CD4-positive, alpha-beta T cell treated with Interleukin-4 for 1 hour (primary cell): ENCODE data around the gene RTTN.

ENCODE experiments used
- DNase-seq, 2 donors: peaks; one replicate each; pipeline ENCODE4 v3.0.0-alpha.2; 2020 to 2022

The RTTN gene

DNA sequence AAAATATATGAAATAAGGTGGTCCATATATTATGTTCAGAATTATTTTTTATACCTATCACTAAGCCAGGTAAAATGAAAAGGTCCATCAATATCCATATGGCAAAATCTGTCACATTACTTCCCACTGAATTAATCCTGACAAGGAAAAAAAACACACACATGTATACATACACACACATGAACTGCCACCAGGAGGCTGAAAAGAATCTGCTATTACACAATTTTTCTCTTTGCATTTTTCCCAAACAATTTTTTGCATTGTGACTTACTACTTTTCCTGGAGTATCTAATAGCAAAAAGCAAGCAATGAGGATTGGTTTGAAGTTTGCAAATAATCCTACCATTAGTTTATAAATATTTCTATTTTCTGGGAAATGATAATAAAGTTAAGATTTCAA, 129.6 kb downstream of the RTTN start:
- no peak for DNase-seq

DNA sequence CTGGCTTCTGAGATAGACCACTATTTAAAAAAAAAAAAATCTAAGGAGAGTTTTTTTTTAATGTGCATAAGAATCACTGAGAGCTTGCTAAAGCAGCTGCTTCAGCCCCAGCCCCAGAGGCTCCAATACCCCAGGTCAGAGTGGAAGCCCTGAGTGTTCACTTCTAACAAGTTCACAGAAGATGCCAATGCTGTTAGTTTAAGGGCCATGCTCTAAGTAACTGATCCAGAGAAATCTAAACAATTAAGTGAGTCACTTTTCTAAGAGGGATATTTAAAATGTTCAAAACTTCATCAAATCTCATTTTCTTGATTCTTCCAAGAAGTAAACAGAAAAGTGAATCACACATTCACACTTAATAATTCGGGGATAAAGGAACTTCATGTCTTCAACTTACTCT, 131.4 kb downstream of the RTTN start:
- DNase-seq: no peak

DNA sequence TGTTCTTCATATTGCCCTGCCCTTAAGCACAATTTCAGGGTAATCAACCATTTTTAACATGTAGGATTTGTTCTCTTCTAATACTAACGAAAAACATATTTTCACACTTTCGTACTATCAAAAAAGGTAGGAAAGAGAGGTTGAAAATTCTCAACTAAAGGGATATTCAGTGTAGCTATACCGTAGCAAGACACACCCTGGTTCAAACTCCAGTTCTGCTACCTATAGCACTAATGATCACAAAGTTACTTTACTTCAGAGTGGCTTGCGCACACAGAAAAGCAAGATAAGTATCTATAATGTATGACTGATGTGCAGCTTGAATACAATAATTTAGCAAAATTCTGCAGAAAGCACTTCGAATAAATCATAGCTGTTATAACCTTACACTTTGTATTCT, 132.1 kb downstream of the RTTN start:
- DNase-seq: no peak

DNA sequence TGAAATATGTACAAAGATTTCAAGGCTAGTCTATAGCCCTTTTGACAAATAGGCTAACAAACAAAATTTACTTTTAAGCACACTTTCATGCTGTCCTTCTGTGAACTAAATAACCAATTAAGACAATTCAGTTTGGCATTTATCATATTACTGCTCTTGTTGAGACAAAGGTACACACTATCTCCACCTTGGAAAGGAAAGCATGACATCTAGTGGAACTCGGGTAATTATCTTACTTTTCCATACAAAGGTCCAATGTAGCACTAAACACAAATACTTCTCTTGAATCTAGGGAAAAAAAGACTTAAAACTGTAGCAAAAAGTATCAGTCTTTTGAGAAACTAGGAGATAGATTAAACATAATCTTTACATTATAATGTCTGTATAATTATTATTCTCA, 132.8 kb downstream of the RTTN start:
- peak in 1 of 2 donors; percentile 38 for DNase-seq

DNA sequence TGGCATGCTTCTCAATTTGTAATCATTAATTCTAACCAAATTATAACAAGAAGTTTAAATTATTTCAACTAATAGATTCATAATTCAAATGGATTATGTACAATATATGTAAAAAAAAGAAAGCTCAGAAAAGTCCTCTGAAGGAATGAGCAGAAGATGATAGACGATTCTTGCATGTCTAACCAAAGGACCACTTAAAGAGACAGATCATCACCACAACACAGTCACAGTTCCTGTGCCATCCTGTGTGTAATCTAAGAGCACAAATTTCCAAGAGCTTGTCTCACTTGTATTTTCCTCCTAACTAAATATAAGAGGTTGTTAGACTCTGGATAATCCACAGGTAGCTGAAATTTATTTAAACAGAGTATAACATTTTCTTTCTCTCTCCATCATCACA, 135.5 kb downstream of the RTTN start:
- DNase-seq: no peak

DNA sequence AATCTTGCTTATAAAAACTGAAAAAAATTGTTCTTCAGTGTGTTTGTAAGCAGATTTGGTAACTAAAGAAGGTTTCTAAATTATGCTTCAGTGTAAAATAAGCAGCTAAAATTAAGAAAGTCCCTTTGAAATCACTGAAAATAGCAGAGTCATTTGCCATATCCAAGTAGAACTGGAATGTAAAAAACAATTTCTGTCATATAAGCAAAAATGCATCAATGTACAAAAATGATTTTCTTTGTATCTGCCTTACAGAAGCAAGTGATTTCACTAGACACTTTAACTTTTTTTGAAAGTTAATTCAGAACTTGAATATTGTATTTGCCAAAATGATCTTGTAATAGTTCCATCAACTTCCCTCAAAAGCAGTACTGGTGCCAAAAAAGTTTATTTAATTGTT, 136.1 kb downstream of the RTTN start:
- no peak for DNase-seq

DNA sequence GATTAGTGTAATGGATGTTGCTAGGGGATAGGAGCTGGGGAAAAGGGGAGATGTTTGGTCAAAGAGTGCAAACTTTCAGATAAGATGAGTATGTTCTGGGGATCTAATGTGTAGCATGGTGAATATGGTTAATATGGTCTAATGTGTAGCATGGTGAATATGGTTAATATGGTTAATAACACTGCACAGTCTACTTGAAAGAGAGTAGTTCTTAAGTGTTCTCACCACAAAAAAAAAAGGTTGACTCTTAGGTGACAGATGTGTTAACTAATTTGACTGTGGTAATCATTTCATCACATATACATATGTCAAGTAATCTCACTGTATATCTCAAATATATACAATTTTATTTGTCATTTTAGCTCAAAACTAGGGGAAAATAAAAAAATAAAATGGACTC, 136.5 kb downstream of the RTTN start:
- no peak for DNase-seq

- no peak for DNase-seq
Measured at GRCh38 chr18:70059684-70060083, 145.8 kb downstream of the RTTN start.

GRCh38 chr18:70058916-70059315, 146.6 kb downstream of the RTTN start:
- DNase-seq: no peak

GRCh38 chr18:70047931-70048603, 157.4 kb downstream of the RTTN start:
- no peak for DNase-seq

- no peak for DNase-seq
Measured at GRCh38 chr18:70046796-70047195, 158.7 kb downstream of the RTTN start.

DNA sequence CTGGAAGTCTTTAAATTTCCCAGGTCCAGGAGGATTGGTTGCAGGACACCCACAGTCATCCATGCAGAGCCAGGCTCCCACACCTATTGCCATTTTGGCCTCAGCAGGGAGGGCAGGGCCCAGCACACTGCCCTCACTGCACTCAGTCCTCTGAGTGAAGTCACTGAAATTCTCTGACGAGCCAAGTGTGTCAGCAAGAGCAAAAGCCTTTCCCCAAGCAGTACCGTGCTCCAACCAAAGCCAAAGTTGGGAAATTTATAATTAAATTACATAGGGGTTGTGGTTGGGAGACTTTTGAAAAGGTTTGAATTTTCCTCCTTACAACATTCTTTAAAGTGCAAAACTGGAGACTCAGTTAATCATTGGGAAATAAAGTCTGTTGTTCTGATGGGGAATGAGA, 159.3 kb downstream of the RTTN start:
- no peak for DNase-seq

DNA sequence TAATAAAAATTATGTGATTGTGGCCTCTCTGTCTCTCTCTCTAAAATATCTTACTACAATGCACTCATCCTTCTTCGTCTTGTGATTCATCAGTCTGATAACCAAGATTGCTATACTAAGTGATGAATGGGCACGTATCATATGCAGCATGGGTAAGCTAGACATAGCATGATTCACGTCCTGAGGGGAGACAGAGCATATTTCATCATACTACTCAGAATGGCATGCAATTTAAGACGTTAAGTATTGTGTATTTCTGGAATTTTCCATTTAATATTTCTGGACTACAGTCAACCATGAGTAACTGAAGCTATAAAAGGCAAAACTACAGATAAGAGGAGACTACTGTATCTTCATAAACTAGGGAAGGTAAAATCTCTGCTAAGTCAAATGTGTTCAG, 160.9 kb downstream of the RTTN start:
- no peak for DNase-seq

DNA sequence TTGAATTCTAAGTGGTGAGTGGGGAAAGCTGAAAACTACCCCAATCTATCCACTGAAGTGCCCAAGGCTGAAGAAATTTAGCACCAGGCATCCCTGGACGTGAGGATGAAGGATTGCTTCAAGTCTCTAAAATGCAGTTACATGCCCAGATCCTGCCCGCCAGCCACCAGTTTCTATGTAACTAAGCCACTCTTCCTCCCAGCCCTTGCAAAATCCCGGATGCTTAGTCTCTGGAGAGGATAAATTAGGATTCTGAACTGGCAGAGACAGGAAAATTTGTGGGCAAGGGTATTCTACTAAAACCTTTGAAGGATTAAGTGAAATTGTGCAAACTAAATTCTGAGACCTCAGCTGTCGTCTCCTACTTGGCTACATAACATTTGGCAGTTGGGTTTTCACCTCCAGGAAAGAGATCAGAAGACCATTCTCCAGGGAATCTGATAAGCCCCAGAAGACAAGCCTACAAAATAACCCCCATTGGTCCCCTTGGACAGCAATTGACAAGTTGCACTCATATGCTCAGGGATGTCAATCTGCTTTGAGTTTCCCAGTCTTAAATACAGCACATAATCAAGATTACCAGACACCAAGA, 163.9 kb downstream of the RTTN start:
- no peak for DNase-seq

DNA sequence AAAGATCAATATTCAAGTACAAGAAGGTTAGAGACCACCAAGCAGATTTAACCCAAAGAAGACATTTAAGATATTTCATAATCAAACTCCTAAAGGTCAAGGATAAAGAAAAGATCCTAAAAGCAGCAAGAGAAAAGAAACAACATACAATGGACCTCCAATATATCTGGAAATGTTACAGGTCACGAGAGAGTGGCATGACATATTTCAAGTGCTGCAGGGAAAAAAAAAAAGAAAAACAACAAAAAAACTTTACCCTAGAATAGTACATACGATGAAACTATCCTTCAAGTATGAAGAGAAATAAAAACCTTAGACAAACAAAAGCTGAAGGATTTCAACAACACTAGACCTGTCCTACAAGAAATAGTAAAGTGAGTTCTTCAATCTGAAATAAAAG, 166.3 kb downstream of the RTTN start:
- no peak for DNase-seq

DNA sequence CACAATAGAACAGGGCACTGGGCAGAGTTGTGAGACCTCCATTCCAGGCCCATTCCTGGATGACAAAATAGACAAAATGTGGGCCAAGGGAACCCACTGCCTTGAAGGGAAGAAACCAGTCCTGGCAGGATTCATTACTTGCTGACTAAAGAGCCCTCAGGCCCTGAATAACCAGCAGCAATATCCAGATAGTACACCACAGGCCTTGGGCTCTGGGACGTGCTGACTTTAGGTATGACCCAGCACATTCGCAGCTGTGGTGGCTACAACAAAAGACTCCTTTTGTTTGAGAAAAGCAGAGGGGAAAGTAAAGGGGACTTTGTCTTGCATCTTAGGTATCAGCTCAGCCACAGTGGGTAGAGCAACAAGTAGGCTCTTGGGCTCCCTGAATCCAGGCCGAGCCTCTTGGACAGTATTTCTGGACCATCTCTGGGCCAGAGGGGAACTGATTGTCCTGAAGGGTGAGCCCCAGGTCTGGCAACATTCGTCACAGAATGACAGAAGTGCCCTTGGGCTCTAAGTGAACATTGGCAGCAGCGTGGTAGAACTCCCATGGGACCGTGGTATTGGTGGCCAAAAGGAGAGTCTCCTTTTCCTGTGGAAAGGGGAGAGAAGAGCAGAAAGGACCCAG, 167.9 kb downstream of the RTTN start:
- DNase-seq: no peak

GRCh38 chr18:70036771-70037347, 168.6 kb downstream of the RTTN start:
- DNase-seq: no peak

- DNase-seq: no peak
Measured at GRCh38 chr18:70036168-70036567, 169.3 kb downstream of the RTTN start.

DNA sequence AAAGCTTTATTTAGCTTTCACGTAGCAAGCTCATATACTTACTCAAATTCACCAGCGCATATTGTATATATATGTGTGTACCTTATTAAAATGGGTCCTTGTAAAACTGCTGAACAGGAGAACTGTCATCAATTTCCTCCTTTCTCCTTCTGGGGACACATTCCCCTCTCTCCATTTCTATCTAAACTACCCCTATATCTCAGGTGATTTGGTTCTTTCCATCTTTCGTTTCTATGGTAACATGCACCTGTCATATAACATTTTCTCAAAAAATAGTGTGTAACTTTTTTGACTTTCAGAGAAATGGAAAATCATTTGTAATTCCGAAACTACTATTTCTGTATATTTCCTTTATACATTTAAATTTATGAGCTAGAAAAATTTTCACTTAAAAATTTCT, 174.3 kb downstream of the RTTN start:
- DNase-seq: no peak

DNA sequence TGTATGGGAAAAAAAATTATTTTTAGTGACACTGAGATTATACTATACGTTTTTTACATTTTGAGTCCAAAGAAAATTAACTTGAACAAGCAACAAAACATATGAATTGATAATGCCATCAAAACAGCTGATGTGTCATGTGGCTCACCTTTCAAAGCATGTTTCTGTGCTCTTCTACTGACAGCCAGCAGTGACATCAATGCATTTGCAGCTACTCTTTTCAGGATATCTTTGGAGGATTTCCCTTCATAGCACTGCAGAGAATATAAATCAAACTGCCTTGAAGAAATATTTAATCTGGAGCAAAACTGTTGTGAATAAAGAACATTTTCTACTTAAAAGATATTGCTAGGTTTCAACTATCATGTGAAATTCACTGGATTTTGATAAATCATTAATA, 174.8 kb downstream of the RTTN start:
- no peak for DNase-seq

GRCh38 chr18:70029163-70029562, 176.3 kb downstream of the RTTN start:
- no peak for DNase-seq

- DNase-seq: no peak
Measured at GRCh38 chr18:70028734-70029133, 176.8 kb downstream of the RTTN start.

GRCh38 chr18:70028084-70028483, 177.4 kb downstream of the RTTN start:
- DNase-seq: no peak

DNA sequence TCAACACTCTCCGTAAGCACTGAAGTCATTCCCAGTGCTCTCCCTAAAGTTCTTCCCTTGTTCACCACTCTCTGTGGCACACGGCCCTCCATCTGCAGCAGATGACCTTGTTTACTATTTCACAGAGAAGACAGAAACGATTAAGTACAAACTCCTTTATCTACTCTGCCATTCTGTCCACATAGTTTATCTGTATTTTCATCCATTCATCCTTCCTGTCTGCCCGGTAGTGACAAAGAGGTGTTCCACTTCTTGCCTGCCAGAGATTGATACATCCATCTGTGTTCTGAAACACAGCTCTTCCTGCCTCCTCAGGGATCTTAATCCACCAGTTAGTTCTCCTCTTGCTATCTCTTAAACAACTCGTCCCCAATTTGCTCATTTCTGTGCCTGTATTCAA, 179.9 kb downstream of the RTTN start:
- no peak for DNase-seq
